ENCODE measurements around the gene DNAJC28. TPM values are rescaled to one million over a fixed set of nuclear protein-coding genes. Genes with fewer than 3 reads are reported as not detected.

The DNAJC28 gene
- total RNA-seq, 1 experiment from 2014 or later = 1.5 TPM

- H3K4me1 ChIP-seq (ENCODE audit: control insufficient read depth, insufficient read depth, low read length) = no peaks in the 10 kb centered on the region
- ChIA-PET CTCF (interaction anchor here (0.7 kb wide), 1 partner anchor 14 kb away, joined by 5 read pairs; no protein-coding TSS in a partner anchor), POLR2A (no interaction called here)
- in situ Hi-C loops (cut with HindIII; ENCODE audit: low pct_unique_long_range_greater_than_20kb, low sequenced_read_pairs) (no loop called here), intact Hi-C loops (cut with micrococcal nuclease; ENCODE audit: unreplicated experiment) (no loop called here)
- H3K4me3 ChIP-seq (ENCODE audit: low read depth in 2 of 2, low read length in 2 of 2) = no peak overlapping the region
- no peak overlapping the region for H3K27ac ChIP-seq (ENCODE audit: low read length)
- H3K36me3 ChIP-seq (ENCODE audit: control insufficient read depth, insufficient read depth, low read length) = peaks cover 46% of the 10 kb centered on the region
- TF ChIP-seq POLR2AphosphoS5 (IDR thresholded peaks at IDR 0.05; ENCODE audit: low read depth, low read length) (no peak), CTCF (IDR thresholded peaks at IDR 0.05) (no peak), SIN3A (IDR thresholded peaks at IDR 0.05; ENCODE audit: borderline replicate concordance, insufficient read depth, low read depth, low read length) (no peak), TCF7L2 (IDR thresholded peaks at IDR 0.05; ENCODE audit: low read depth, low read length) (no peak), REST (IDR thresholded peaks at IDR 0.05; ENCODE audit: insufficient read depth in 1 of 2, low read depth in 2 of 2, low read length in 1 of 2) (no peak)
- H3K27me3 ChIP-seq (ENCODE audit: control insufficient read depth, insufficient read depth, low read length) = no peaks in the 10 kb centered on the region
- H3K9me3 ChIP-seq (ENCODE audit: control insufficient read depth, insufficient read depth, low read depth, low read length) = no peaks in the 10 kb centered on the region
- DNase-seq (ENCODE audit: low read depth, low spot score) (no peak), ATAC-seq (no peak)
- BruUV-seq (replicated peaks) = no TSS peak
Observed at GRCh38 chr21:33531007-33531406, 39.5 kb upstream of the DNAJC28 start.

GRCh38 chr21:33522953-33523349 is 31.4 kb upstream of the DNAJC28 start:
- Histone ChIP-seq H3K4me1 (ENCODE audit: control insufficient read depth, insufficient read depth, low read length) (no peaks in the 10 kb centered on the region), H3K4me3 (ENCODE audit: low read depth in 2 of 2, low read length in 2 of 2) (no peak overlapping the region), H3K27ac (ENCODE audit: low read length) (no peak overlapping the region), H3K27me3 (ENCODE audit: control insufficient read depth, insufficient read depth, low read length) (no peaks in the 10 kb centered on the region), H3K9me3 (ENCODE audit: control insufficient read depth, insufficient read depth, low read depth, low read length) (no peaks in the 10 kb centered on the region), H3K36me3 (ENCODE audit: control insufficient read depth, insufficient read depth, low read length) (peaks cover 26% of the 10 kb centered on the region)
- CTCF ChIA-PET = no interaction called here
- POLR2A ChIA-PET = no interaction called here
- DNase-seq (ENCODE audit: low read depth, low spot score) (no peak), ATAC-seq (no peak)
- TF ChIP-seq SIN3A (IDR thresholded peaks at IDR 0.05; ENCODE audit: borderline replicate concordance, insufficient read depth, low read depth, low read length) (no peak), TCF7L2 (IDR thresholded peaks at IDR 0.05; ENCODE audit: low read depth, low read length) (no peak), POLR2AphosphoS5 (IDR thresholded peaks at IDR 0.05; ENCODE audit: low read depth, low read length) (no peak), REST (IDR thresholded peaks at IDR 0.05; ENCODE audit: insufficient read depth in 1 of 2, low read depth in 2 of 2, low read length in 1 of 2) (no peak), CTCF (IDR thresholded peaks at IDR 0.05) (no peak)
- no TSS peak for BruUV-seq (replicated peaks)
- in situ Hi-C loops (cut with HindIII; ENCODE audit: low pct_unique_long_range_greater_than_20kb, low sequenced_read_pairs) (no loop called here), intact Hi-C loops (cut with micrococcal nuclease; ENCODE audit: unreplicated experiment) (no loop called here)
